Glutamatergic neuron (in vitro differentiated cells): Measurements from ENCODE around the gene DPYSL4. TPM values are rescaled to one million over a fixed set of nuclear protein-coding genes. Genes with fewer than 3 reads are reported as not detected.
A peak's percentile ranks its signal among the peaks of the same experiment; 100 is the strongest.
"Not testable (repeated sequence)": the region's sequence is repeated elsewhere in the genome, so short reads cannot be mapped to it uniquely, and the experiment has no call there.

Experiments used
- DNase-seq: peaks from one replicate; pipeline ENCODE4 v3.0.0; 2022
- H3K27ac Mint-ChIP-seq: one replicate; pipeline ENCODE4 v1.8.0; 2020; ENCODE audit warnings: mild to moderate bottlenecking, mixed read lengths, inconsistent platforms; ENCODE audit not compliant: unreplicated experiment
- H3K27me3 Mint-ChIP-seq: one replicate; pipeline ENCODE4 v1.8.0; 2020; ENCODE audit warnings: mild to moderate bottlenecking, moderate library complexity, mixed read lengths, inconsistent platforms; ENCODE audit not compliant: unreplicated experiment
- H3K36me3 Mint-ChIP-seq: one replicate; pipeline ENCODE4 v1.8.0; 2020; ENCODE audit warnings: mild to moderate bottlenecking, mixed read lengths, inconsistent platforms; ENCODE audit not compliant: unreplicated experiment
- H3K4me1 Mint-ChIP-seq: one replicate; pipeline ENCODE4 v1.8.0; 2020; ENCODE audit warnings: mild to moderate bottlenecking, low read depth, mixed read lengths, inconsistent platforms; ENCODE audit not compliant: unreplicated experiment
- H3K4me3 Mint-ChIP-seq: one replicate; pipeline ENCODE4 v1.8.0; 2020; ENCODE audit warnings: mild to moderate bottlenecking, mixed read lengths, inconsistent platforms; ENCODE audit not compliant: unreplicated experiment
- H3K9me3 Mint-ChIP-seq: one replicate; pipeline ENCODE4 v1.8.0; 2020; ENCODE audit warnings: mild to moderate bottlenecking, moderate library complexity, mixed read lengths, inconsistent platforms; ENCODE audit not compliant: unreplicated experiment
- CTCF ChIP-seq: fragments of 200-600 bp; sonication (generic); IDR thresholded peaks from one replicate; pipeline ENCODE4 v1.5.0; 2021; ENCODE audit not compliant: partially characterized antibody, unreplicated experiment
- total RNA-seq: library from RNA; stranded (reverse); fragmentation: NEBNext Ultra II Directional; extraction: Animal tissue kit (Norgen Biotek cat#: 25700); gene quantifications from one replicate; pipeline ENCODE4 v1.2.1, GENCODE V29; 2021; ENCODE audit not compliant: unreplicated experiment

Gene DPYSL4
- total RNA-seq, 1 donor from 2014 or later, result 402 TPM

- H3K27me3 Mint-ChIP-seq, result peaks cover 29% of the 10 kb centered on the region
- H3K9me3 Mint-ChIP-seq, result peaks cover 51% of the 10 kb centered on the region
- H3K4me1 Mint-ChIP-seq, result peaks cover 10% of the 10 kb centered on the region
- no peak overlapping the region for H3K27ac Mint-ChIP-seq
- no peak overlapping the region for H3K4me3 Mint-ChIP-seq
- no peak for TF ChIP-seq CTCF
- H3K36me3 Mint-ChIP-seq, result peaks cover 39% of the 10 kb centered on the region
- DNase-seq, result peak; percentile 17
Observed at GRCh38 chr10:132210766-132211165, 24.0 kb downstream of the DPYSL4 start.

DNA sequence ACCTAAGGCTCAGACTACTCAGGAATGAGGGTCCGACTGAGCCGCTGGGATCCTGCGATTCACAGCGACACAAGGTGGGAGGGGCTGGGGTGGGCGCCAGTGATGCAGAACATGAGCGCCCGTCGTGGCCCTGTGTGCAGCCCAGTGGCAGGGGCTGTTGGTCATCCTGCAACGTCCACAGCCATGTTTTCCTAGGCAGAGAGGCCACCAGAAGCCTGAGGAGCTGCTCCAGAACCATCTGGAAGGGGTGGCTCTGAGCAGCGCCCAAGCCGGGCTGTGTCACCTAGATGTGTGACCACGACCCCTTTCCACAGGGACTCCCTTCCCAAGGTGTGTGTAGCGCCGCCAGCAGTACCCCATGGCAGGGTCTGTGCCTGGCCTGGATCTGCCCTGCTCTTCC lies 24.5 kb downstream of the DPYSL4 start:
- TF ChIP-seq CTCF, result no peak
- H3K9me3 Mint-ChIP-seq, result peaks cover 51% of the 10 kb centered on the region

DNA sequence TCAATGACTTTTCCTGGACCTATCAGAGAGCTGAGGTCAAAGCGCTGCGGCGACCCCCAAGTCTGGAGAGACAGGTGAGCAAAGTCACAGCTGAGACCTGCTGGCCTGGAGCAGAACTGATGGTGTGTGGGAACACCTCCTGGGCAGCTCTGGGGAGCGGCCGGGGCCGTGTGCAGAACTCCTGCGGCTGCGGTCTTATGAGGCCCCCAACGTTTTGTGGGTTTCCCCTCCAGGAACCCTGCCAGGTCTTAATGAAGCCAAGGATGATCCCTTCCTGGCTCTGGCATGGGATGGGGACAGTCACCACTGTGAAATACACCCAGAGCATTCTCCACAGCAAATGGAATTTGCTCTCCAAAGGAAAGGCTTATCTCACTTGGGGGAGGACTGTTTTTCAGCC lies 26.1 kb downstream of the DPYSL4 start:
- H3K9me3 Mint-ChIP-seq, result peaks cover 46% of the 10 kb centered on the region
- no peak overlapping the region for H3K27ac Mint-ChIP-seq
- H3K4me3 Mint-ChIP-seq, result no peak overlapping the region
- H3K27me3 Mint-ChIP-seq, result peaks cover 25% of the 10 kb centered on the region
- DNase-seq, result peak; percentile 4
- peaks cover 47% of the 10 kb centered on the region for H3K36me3 Mint-ChIP-seq
- TF ChIP-seq CTCF, result no peak
- H3K4me1 Mint-ChIP-seq, result peaks cover 8% of the 10 kb centered on the region

More for the DNA sequence above, 24.5 kb downstream of the DPYSL4 start:
- peak; percentile 6 for DNase-seq
- Mint-ChIP-seq H3K27ac (no peak overlapping the region), H3K36me3 (peaks cover 39% of the 10 kb centered on the region), H3K4me3 (no peak overlapping the region), H3K27me3 (peaks cover 28% of the 10 kb centered on the region), H3K4me1 (peaks cover 10% of the 10 kb centered on the region)

- DNase-seq, result no peak
- TF ChIP-seq CTCF, result no peak
- H3K4me3 Mint-ChIP-seq, result no peak overlapping the region
- peaks cover 20% of the 10 kb centered on the region for H3K27me3 Mint-ChIP-seq
- peaks cover 38% of the 10 kb centered on the region for H3K9me3 Mint-ChIP-seq
- peaks cover 3% of the 10 kb centered on the region for H3K4me1 Mint-ChIP-seq
- H3K27ac Mint-ChIP-seq, result no peak overlapping the region
- H3K36me3 Mint-ChIP-seq, result peaks cover 53% of the 10 kb centered on the region
Observed at GRCh38 chr10:132213917-132214316, 27.2 kb downstream of the DPYSL4 start.

GRCh38 chr10:132216441-132216840 lies 29.7 kb downstream of the DPYSL4 start:
- H3K9me3 Mint-ChIP-seq, result peaks cover 28% of the 10 kb centered on the region
- not testable (repeated sequence) for H3K4me3 Mint-ChIP-seq, H3K27ac Mint-ChIP-seq, H3K4me1 Mint-ChIP-seq
- peak; percentile 5 for DNase-seq
- H3K36me3 Mint-ChIP-seq, result peaks cover 57% of the 10 kb centered on the region
- H3K27me3 Mint-ChIP-seq, result peaks cover 11% of the 10 kb centered on the region
